Immature natural killer cell (primary cell): Measurements from ENCODE around the gene NEO1. TPM values are rescaled to one million over a fixed set of nuclear protein-coding genes. Genes with fewer than 3 reads are reported as not detected.
A peak's percentile ranks its signal among the peaks of the same experiment; 100 is the strongest.
"Not testable (repeated sequence)": the region's sequence is repeated elsewhere in the genome, so short reads cannot be mapped to it uniquely, and the experiment has no call there.

ENCODE experiments used
- DNase-seq, 3 donors: peaks; one replicate each; pipeline ENCODE4 v3.0.0; 2022; ENCODE audit warnings: mixed read lengths in 1 of 3
- H3K27ac Mint-ChIP-seq, 6 donors: one replicate each; pipeline ENCODE4 v1.8.0; 2020; ENCODE audit warnings: mixed read lengths in 6 of 6, mild to moderate bottlenecking in 5 of 6, inconsistent platforms in 4 of 6, moderate library complexity in 3 of 6
- H3K27me3 Mint-ChIP-seq, 3 donors: one replicate each; pipeline ENCODE4 v1.8.0; 2020 to 2021; ENCODE audit warnings: low read depth in 3 of 3, mild to moderate bottlenecking in 3 of 3, mixed read lengths in 3 of 3, moderate library complexity in 3 of 3, inconsistent platforms in 1 of 3
- H3K36me3 Mint-ChIP-seq, 3 donors: one replicate each; pipeline ENCODE4 v1.8.0; 2020; ENCODE audit warnings: mixed read lengths in 3 of 3, inconsistent platforms in 2 of 3, mild to moderate bottlenecking in 2 of 3
- H3K4me1 Mint-ChIP-seq, 2 donors: one replicate each; pipeline ENCODE4 v1.8.0; 2020; ENCODE audit warnings: inconsistent platforms in 2 of 2, mild to moderate bottlenecking in 2 of 2, mixed read lengths in 2 of 2, moderate library complexity in 1 of 2
- H3K4me3 Mint-ChIP-seq, 5 donors: one replicate each; pipeline ENCODE4 v1.8.0; 2020; ENCODE audit warnings: mild to moderate bottlenecking in 5 of 5, mixed read lengths in 5 of 5, inconsistent platforms in 3 of 5, moderate library complexity in 3 of 5
- H3K9me3 Mint-ChIP-seq, 6 donors: one replicate each; pipeline ENCODE4 v1.8.0; 2020; ENCODE audit warnings: mild to moderate bottlenecking in 6 of 6, mixed read lengths in 6 of 6, inconsistent platforms in 4 of 6, moderate library complexity in 3 of 6
- polyA plus RNA-seq, 3 donors: library from polyadenylated mRNA; unstranded; fragments of 300-500 nt; fragmentation: Illumina TruSeq; gene quantifications; one replicate each; pipeline ENCODE4 v1.2.3, GENCODE V29; 2021

The NEO1 gene
- polyA plus RNA-seq, 3 donors from 2014 or later: 2.2 to 6.0 (median 2.4) TPM

GRCh38 chr15:73146419-73146818 lies 94.2 kb downstream of the NEO1 start:
- peaks cover 3 to 19% (median 5%) of the 10 kb centered on the region in 3 donors for H3K36me3 Mint-ChIP-seq
- DNase-seq: no peak
- peaks cover 0 to 11% (median 4%) of the 10 kb centered on the region in 3 donors for H3K27me3 Mint-ChIP-seq
- H3K27ac Mint-ChIP-seq: no peak overlapping the region
- no peaks in the 10 kb centered on the region for H3K9me3 Mint-ChIP-seq
- no peak overlapping the region for H3K4me3 Mint-ChIP-seq
- peaks cover 17 to 19% of the 10 kb centered on the region in 2 donors for H3K4me1 Mint-ChIP-seq

GRCh38 chr15:73150831-73151230 lies 98.6 kb downstream of the NEO1 start:
- peaks cover 10 to 21% (median 15%) of the 10 kb centered on the region in 6 donors for H3K9me3 Mint-ChIP-seq
- no peak for DNase-seq
- peaks cover 0 to 4% (median 0%) of the 10 kb centered on the region in 3 donors for H3K27me3 Mint-ChIP-seq
- H3K4me3 Mint-ChIP-seq: no peak overlapping the region
- peaks cover 8 to 19% (median 11%) of the 10 kb centered on the region in 3 donors for H3K36me3 Mint-ChIP-seq
- peaks cover 0 to 2% of the 10 kb centered on the region in 2 donors for H3K4me1 Mint-ChIP-seq
- H3K27ac Mint-ChIP-seq: peak overlapping the region in 1 of 6 donors; percentile 43

- H3K27me3 Mint-ChIP-seq: peaks cover 0 to 2% (median 2%) of the 10 kb centered on the region in 3 donors
- peaks cover 0 to 2% of the 10 kb centered on the region in 2 donors for H3K4me1 Mint-ChIP-seq
- DNase-seq: no peak
- H3K4me3 Mint-ChIP-seq: no peak overlapping the region
- no peak overlapping the region for H3K27ac Mint-ChIP-seq
- H3K9me3 Mint-ChIP-seq: peaks cover 13 to 27% (median 20%) of the 10 kb centered on the region in 6 donors
- peaks cover 15 to 22% (median 15%) of the 10 kb centered on the region in 3 donors for H3K36me3 Mint-ChIP-seq
These were observed 100.8 kb downstream of the NEO1 start for GRCh38 chr15:73153024-73153423.

- no peak overlapping the region for H3K27ac Mint-ChIP-seq
- H3K4me3 Mint-ChIP-seq: no peak overlapping the region
- peaks cover 13 to 27% (median 20%) of the 10 kb centered on the region in 6 donors for H3K9me3 Mint-ChIP-seq
- H3K36me3 Mint-ChIP-seq: peaks cover 15 to 22% (median 15%) of the 10 kb centered on the region in 3 donors
- no peak for DNase-seq
- H3K27me3 Mint-ChIP-seq: peaks cover 0 to 5% (median 2%) of the 10 kb centered on the region in 3 donors
- peaks cover 0 to 2% of the 10 kb centered on the region in 2 donors for H3K4me1 Mint-ChIP-seq
These were observed 101.2 kb downstream of the NEO1 start for GRCh38 chr15:73153447-73153846.

- Mint-ChIP-seq H3K4me1 (peaks cover 0 to 2% of the 10 kb centered on the region in 2 donors), H3K9me3 (peaks cover 13 to 27% (median 20%) of the 10 kb centered on the region in 6 donors), H3K36me3 (peaks cover 15 to 19% (median 15%) of the 10 kb centered on the region in 3 donors), H3K27me3 (peaks cover 0 to 5% (median 0%) of the 10 kb centered on the region in 3 donors), H3K4me3 (no peak overlapping the region), H3K27ac (no peak overlapping the region)
- DNase-seq: no peak
These were observed 104.3 kb downstream of the NEO1 start for GRCh38 chr15:73156431-73157191.

GRCh38 chr15:73161546-73161945 lies 109.3 kb downstream of the NEO1 start:
- H3K4me1 Mint-ChIP-seq: no peaks in the 10 kb centered on the region
- H3K27ac Mint-ChIP-seq: no peak overlapping the region
- peaks cover 0 to 6% (median 0%) of the 10 kb centered on the region in 3 donors for H3K27me3 Mint-ChIP-seq
- no peak overlapping the region for H3K4me3 Mint-ChIP-seq
- H3K9me3 Mint-ChIP-seq: peaks cover 0 to 11% (median 3%) of the 10 kb centered on the region in 6 donors
- DNase-seq: no peak
- peaks cover 4 to 16% (median 12%) of the 10 kb centered on the region in 3 donors for H3K36me3 Mint-ChIP-seq

GRCh38 chr15:73165435-73165834 lies 113.2 kb downstream of the NEO1 start:
- H3K36me3 Mint-ChIP-seq: peaks cover 4 to 16% (median 13%) of the 10 kb centered on the region in 3 donors
- no peak for DNase-seq
- H3K27me3 Mint-ChIP-seq: peaks cover 0 to 4% (median 3%) of the 10 kb centered on the region in 3 donors
- no peak overlapping the region for H3K4me3 Mint-ChIP-seq
- H3K4me1 Mint-ChIP-seq: no peaks in the 10 kb centered on the region
- no peak overlapping the region for H3K27ac Mint-ChIP-seq
- peaks cover 0 to 13% (median 3%) of the 10 kb centered on the region in 6 donors for H3K9me3 Mint-ChIP-seq

GRCh38 chr15:73165844-73166243 lies 113.6 kb downstream of the NEO1 start:
- H3K4me1 Mint-ChIP-seq: no peaks in the 10 kb centered on the region
- no peak for DNase-seq
- H3K4me3 Mint-ChIP-seq: no peak overlapping the region

GRCh38 chr15:73166711-73167110 lies 114.4 kb downstream of the NEO1 start:
- H3K36me3 Mint-ChIP-seq: peaks cover 4 to 16% (median 13%) of the 10 kb centered on the region in 3 donors
- H3K4me1 Mint-ChIP-seq, H3K4me3 Mint-ChIP-seq, H3K27me3 Mint-ChIP-seq, DNase-seq, H3K27ac Mint-ChIP-seq: not testable (repeated sequence)
- H3K9me3 Mint-ChIP-seq: peaks cover 0 to 13% (median 3%) of the 10 kb centered on the region in 6 donors

More at GRCh38 chr15:73165844-73166243, 113.6 kb downstream of the NEO1 start:
- Mint-ChIP-seq H3K27me3 (peaks cover 0 to 4% (median 3%) of the 10 kb centered on the region in 3 donors), H3K9me3 (peaks cover 0 to 13% (median 3%) of the 10 kb centered on the region in 6 donors), H3K27ac (no peak overlapping the region), H3K36me3 (peaks cover 4 to 16% (median 13%) of the 10 kb centered on the region in 3 donors)

- Mint-ChIP-seq H3K4me1 (no peaks in the 10 kb centered on the region), H3K27ac (no peak overlapping the region), H3K4me3 (no peak overlapping the region), H3K27me3 (peaks cover 0 to 4% (median 3%) of the 10 kb centered on the region in 3 donors), H3K9me3 (peaks cover 0 to 13% (median 3%) of the 10 kb centered on the region in 6 donors), H3K36me3 (peaks cover 4 to 16% (median 13%) of the 10 kb centered on the region in 3 donors)
- DNase-seq: no peak
These were observed 116.2 kb downstream of the NEO1 start for GRCh38 chr15:73168487-73168886.

GRCh38 chr15:73171711-73172110 lies 119.4 kb downstream of the NEO1 start:
- H3K9me3 Mint-ChIP-seq: no peaks in the 10 kb centered on the region
- H3K27me3 Mint-ChIP-seq: peaks cover 4 to 9% (median 5%) of the 10 kb centered on the region in 3 donors
- H3K4me1 Mint-ChIP-seq: no peaks in the 10 kb centered on the region
- H3K36me3 Mint-ChIP-seq: peaks cover 0 to 3% (median 0%) of the 10 kb centered on the region in 3 donors
- H3K4me3 Mint-ChIP-seq: no peak overlapping the region
- no peak overlapping the region for H3K27ac Mint-ChIP-seq
- no peak for DNase-seq

GRCh38 chr15:73172508-73172907 lies 120.2 kb downstream of the NEO1 start:
- no peaks in the 10 kb centered on the region for H3K4me1 Mint-ChIP-seq

GRCh38 chr15:73174171-73174570 lies 121.9 kb downstream of the NEO1 start:
- Mint-ChIP-seq H3K4me1 (no peaks in the 10 kb centered on the region), H3K27ac (no peak overlapping the region), H3K36me3 (no peaks in the 10 kb centered on the region), H3K27me3 (peaks cover 4 to 6% (median 5%) of the 10 kb centered on the region in 3 donors), H3K4me3 (no peak overlapping the region), H3K9me3 (no peaks in the 10 kb centered on the region)
- no peak for DNase-seq

More at GRCh38 chr15:73172508-73172907, 120.2 kb downstream of the NEO1 start:
- no peak for DNase-seq
- Mint-ChIP-seq H3K36me3 (no peaks in the 10 kb centered on the region), H3K27me3 (peaks cover 4 to 9% (median 5%) of the 10 kb centered on the region in 3 donors), H3K4me3 (no peak overlapping the region), H3K9me3 (no peaks in the 10 kb centered on the region), H3K27ac (no peak overlapping the region)

- H3K4me3 Mint-ChIP-seq: no peak overlapping the region
- no peaks in the 10 kb centered on the region for H3K4me1 Mint-ChIP-seq
- no peak for DNase-seq
- H3K9me3 Mint-ChIP-seq: no peaks in the 10 kb centered on the region
- H3K36me3 Mint-ChIP-seq: peaks cover 0 to 5% (median 0%) of the 10 kb centered on the region in 3 donors
- peaks cover 4 to 6% (median 5%) of the 10 kb centered on the region in 3 donors for H3K27me3 Mint-ChIP-seq
- H3K27ac Mint-ChIP-seq: no peak overlapping the region
These were observed 123.1 kb downstream of the NEO1 start for GRCh38 chr15:73175382-73175781.
